Fibroblast of the aortic adventitia (primary cell): ENCODE measurements around the gene CD247. TPM values are rescaled to one million over a fixed set of nuclear protein-coding genes. Genes with fewer than 3 reads are reported as not detected.

Experiments used
- DNase-seq: peaks from one replicate; pipeline ENCODE4 v3.0.0-alpha.2; 2010; ENCODE audit warnings: low read depth
- H3K4me3 ChIP-seq: 2 replicates; pipeline ENCODE4 v1.5.1; 2011; ENCODE audit warnings: low read depth, mild to moderate bottlenecking, control low read depth, low read length, moderate library complexity
- CTCF ChIP-seq: IDR thresholded peaks from 2 replicates; pipeline ENCODE4 v1.5.1; 2011; ENCODE audit warnings: mild to moderate bottlenecking, low read length, control low read depth, inconsistent platforms; ENCODE audit not compliant: insufficient read depth
- total RNA-seq: library from RNA; depleted of rRNA; stranded (reverse); fragments of >200 nt; gene quantifications from 2 replicates; pipeline ENCODE4 v1.2.3, GENCODE V29; 2012; ENCODE audit warnings: low replicate concordance

Gene CD247
- total RNA-seq, 1 donor, result 0.18 TPM

- peak; percentile 68 for DNase-seq
- no peak for TF ChIP-seq CTCF
- no peak overlapping the region for H3K4me3 ChIP-seq
Measured at GRCh38 chr1:167541610-167542009, 23.3 kb upstream of the CD247 start.

GRCh38 chr1:167541003-167541402 lies 22.7 kb upstream of the CD247 start:
- no peak overlapping the region for H3K4me3 ChIP-seq
- TF ChIP-seq CTCF, result no peak
- DNase-seq, result peak; percentile 45

- no peak for DNase-seq
- H3K4me3 ChIP-seq, result no peak overlapping the region
- TF ChIP-seq CTCF, result peak; percentile 9
Measured at GRCh38 chr1:167538657-167539056, 20.3 kb upstream of the CD247 start.

GRCh38 chr1:167533851-167534300 lies 15.5 kb upstream of the CD247 start:
- TF ChIP-seq CTCF, result peak; percentile 93
- H3K4me3 ChIP-seq, result no peak overlapping the region
- DNase-seq, result peak; percentile 73

GRCh38 chr1:167532964-167533824 lies 14.9 kb upstream of the CD247 start:
- H3K4me3 ChIP-seq, result no peak overlapping the region
- DNase-seq, result peak; percentile 63
- TF ChIP-seq CTCF, result no peak

- no peak for TF ChIP-seq CTCF
- no peak overlapping the region for H3K4me3 ChIP-seq
- DNase-seq, result no peak
Measured at GRCh38 chr1:167532375-167532774, 14.0 kb upstream of the CD247 start.
